ENCODE results near the gene ESYT2.
A peak's percentile ranks its signal among the peaks of the same experiment; 100 is the strongest.
"Not testable (repeated sequence)": the region's sequence is repeated elsewhere in the genome, so short reads cannot be mapped to it uniquely, and the experiment has no call there.

Gene ESYT2

DNA sequence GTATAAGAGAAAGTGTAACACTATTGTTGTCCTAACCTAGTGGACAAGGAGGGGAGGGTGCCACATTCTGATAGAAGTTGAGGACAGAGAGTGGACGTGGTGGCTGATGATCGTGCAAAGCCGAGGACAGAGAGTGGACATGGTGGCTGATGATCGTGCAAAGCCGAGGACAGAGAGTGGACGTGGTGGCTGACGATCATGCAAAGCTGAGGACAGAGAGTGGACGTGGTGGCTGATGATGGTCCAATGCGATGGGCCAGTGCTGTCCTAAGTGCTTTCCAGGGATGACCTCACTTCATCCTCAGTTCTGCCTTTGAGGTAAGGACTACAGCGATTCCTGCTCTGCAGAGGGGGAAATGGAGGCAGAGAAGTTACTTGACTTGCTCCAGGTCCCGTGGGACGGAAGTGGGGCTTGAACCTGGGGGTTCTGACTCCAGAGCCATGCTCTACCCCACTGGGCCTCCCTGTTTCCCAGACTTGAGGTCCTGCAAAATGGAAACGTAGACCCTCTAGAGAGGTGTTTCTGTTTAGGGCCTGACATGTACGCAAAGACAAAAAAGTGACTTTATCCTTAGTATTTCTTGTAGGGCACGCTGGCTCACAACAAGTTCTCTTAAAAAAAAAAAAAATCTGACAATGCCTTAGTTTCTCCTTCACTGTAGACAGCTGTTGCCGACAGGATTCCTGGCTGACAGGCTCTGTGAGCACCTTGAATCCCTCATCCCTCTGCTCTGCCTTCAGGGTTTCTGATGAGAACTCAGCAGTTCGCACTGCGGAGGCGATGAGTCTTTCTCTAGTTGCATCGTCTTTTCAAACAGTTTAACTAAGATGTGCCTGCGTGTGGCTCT, 104.4 kb downstream of the ESYT2 start:
- no peak for DNase-seq (ENCODE audit: low read depth)

DNA sequence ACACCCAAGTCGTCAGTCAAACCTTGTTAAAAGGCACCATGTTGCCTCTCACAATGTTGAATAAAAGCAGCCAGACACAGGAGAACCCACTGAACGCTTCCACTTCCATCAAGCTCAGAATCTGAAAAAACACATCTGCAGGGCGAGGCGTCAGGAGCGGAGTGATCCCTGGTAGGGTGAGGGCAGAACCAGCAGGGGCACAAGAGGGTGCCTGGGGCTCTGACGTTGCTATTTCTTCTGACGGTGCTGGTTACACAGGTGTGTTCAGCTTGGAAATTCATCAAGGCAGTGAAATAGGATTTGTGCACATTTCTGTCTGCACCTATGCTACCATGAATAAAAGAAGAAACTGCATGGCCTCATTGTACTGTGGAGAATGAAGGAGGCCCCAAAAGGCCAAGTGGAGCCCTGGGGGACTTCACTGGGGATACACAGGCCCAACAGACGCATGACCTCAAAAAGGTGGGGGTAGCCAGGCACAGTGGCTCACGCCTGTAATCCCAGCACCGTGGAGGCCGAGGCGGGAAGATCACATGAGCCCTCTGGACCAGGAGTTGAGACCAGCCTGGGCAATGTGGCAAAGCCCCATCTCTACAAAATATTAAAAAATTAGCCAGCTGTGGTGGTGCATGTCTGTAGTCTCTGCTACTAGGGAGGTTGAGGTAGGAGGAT, 105.5 kb downstream of the ESYT2 start:
- DNase-seq (ENCODE audit: low read depth), result no peak

GRCh38 chr7:158723266-158723665, 106.0 kb downstream of the ESYT2 start:
- DNase-seq (ENCODE audit: low read depth), result no peak

- no peak for DNase-seq (ENCODE audit: low read depth)
Measured at GRCh38 chr7:158722574-158723237, 106.6 kb downstream of the ESYT2 start.

GRCh38 chr7:158720112-158720511, 109.2 kb downstream of the ESYT2 start:
- DNase-seq (ENCODE audit: low read depth), result no peak

GRCh38 chr7:158716802-158717201, 112.5 kb downstream of the ESYT2 start:
- no peak for DNase-seq (ENCODE audit: low read depth)

DNA sequence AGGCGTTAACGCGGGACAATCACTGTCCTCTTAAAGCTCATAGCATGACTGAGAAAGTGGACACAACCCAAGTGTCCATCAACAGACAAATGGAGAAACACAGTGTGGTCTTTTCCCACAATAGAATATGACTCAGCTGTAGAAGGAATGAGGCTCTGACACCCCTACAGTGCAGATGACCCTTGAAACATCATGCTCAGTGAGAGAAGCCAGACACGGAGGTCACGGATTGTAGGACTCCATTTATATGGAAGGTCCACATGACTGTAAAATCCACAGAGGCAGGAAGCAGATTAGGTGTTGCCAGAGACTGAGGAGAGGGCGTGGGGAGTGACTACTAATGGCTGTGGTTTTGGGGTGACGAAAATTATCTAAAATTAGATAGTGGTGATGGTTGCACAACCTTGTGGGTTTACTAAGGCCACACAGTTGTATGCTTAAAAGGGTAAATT, 118.6 kb downstream of the ESYT2 start:
- DNase-seq (ENCODE audit: low read depth), result peak; percentile 74

GRCh38 chr7:158707610-158708009, 121.7 kb downstream of the ESYT2 start:
- DNase-seq (ENCODE audit: low read depth), result no peak

GRCh38 chr7:158706710-158707590, 122.4 kb downstream of the ESYT2 start:
- no peak for DNase-seq (ENCODE audit: low read depth)

DNA sequence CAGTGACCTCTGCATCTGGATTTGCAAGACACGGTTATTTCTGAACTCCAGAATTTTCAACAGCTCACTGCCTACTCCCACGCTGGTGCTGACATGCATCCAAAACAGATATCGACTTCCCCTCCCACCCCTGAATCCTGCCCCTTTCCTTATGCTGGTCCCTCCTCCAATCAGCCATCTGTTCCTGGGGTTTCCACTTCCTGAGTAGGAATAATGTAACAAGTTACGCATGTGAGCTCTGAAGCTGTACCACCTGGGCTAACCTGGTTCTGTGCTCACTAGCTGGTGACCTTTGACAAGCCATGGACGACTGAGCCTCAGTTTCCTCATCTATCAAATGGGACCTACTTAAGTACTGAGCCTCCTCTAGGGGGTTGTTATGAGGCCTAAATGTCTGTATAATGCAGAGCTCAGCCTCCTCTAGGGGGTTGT, 123.0 kb downstream of the ESYT2 start:
- no peak for DNase-seq (ENCODE audit: low read depth)

DNA sequence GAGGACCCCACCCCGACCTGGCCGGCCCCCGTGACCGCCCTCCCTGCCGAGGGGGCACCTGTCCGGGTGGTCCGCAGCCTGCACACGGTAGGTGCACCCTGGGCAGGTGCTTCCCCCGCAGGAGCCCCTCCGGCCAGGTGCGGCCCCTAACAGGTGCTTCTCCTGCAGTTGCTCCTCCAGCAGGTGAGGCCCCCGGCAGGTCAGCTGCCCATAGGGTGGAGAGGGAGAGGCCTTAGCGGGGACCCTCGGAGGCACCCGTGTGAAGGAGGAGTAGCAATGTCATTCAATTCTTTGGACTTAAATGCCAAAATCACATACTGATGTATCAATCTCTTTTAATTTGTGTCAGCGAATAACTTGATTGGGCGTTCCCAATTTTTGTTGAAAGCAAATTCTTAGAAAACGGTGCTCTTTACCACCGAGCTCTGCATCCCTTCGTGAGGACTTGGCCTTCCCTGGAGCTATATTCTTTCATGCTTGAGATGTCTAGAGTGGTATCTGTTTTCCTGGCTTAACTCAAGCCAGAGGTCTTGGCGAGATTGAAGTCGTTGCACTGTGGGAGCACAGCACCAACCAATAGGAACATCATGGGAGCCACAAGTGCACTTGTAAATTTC, 124.0 kb downstream of the ESYT2 start:
- no peak for DNase-seq (ENCODE audit: low read depth)

GRCh38 chr7:158704524-158705233, 124.6 kb downstream of the ESYT2 start, which contains the start of gene NCAPG2:
TSS of gene NCAPG2 (minus strand) at chr7:158704804. CDS start at chr7:158701899, 2,905 bp downstream.
- DNase-seq (ENCODE audit: low read depth), result peak; percentile 97

- not testable (repeated sequence) for DNase-seq (ENCODE audit: low read depth)
Measured at GRCh38 chr7:158703679-158704523, 125.4 kb downstream of the ESYT2 start.

DNA sequence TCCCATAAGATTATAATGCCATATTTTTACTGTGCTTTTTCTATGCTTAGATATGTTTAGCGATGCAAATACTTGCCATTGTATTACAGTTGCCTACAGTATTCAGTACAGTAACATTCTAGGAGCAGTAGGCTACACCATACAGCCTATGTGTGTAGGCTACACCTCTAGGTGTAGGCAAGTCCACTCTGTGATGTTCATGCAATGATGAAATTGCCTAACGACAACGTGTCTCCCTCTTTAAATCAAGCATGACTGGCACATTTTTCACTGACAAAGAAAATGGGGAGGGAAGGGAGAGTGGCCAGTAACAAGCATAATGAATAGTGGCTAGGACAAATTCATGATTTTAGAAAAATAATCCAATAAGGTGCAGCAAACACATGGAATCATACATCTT, 126.4 kb downstream of the ESYT2 start:
- DNase-seq (ENCODE audit: low read depth), result no peak

DNA sequence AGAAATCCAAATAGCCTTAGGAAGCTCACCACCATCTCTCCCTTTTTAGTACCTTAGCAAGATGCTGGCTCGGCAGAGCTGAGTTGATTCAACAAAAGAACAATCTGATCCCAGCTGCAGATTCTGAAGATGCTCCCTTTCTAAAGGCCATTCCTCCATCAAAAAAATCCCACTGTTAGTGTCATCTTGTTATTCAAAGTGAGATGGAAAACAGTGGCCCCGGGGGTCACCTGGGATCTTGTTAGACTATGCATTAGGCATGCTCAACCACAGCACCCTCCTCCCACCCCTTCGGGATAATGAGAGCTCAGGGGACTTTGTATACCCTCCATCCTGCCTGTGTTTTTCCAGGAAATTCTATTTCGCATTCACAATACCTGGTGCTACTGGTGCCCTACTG, 127.1 kb downstream of the ESYT2 start:
- no peak for DNase-seq (ENCODE audit: low read depth)

DNA sequence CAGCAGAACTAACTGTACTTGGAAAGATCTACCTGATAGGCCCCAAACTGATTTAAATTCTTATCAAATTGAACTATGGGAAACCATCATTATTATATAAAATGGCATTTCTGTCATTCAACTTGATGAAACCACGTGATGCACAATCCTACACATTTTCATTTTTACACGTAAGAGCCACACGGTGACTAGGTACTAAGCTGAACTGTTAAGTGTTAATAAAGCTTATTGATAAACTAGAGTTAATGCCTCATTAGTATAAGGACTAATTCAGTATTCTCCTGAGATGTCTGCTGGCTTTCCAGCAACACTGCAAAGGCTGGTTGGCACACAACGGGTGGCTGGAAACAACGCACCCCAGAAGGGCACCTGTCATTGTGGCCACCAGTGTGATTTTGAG, 129.3 kb downstream of the ESYT2 start:
- DNase-seq (ENCODE audit: low read depth), result no peak

DNA sequence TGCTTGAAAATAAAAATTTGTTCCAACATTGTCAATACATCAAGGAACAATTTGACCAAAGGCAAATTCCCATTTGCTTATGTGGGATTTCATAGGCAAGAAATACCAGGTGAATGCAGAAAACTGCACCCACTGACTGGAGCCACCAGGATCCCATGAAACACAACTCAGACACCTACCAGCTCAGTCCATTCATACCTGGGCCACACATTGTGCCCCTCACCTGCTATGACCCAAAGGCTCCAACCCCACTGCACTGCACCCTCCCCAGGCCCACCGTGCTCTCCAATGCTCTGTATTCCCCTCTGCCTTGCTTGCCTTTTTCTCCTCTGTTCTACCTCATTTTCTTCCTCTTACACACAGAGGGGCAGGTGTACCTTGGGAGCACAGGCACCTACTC, 130.0 kb downstream of the ESYT2 start:
- no peak for DNase-seq (ENCODE audit: low read depth)

DNA sequence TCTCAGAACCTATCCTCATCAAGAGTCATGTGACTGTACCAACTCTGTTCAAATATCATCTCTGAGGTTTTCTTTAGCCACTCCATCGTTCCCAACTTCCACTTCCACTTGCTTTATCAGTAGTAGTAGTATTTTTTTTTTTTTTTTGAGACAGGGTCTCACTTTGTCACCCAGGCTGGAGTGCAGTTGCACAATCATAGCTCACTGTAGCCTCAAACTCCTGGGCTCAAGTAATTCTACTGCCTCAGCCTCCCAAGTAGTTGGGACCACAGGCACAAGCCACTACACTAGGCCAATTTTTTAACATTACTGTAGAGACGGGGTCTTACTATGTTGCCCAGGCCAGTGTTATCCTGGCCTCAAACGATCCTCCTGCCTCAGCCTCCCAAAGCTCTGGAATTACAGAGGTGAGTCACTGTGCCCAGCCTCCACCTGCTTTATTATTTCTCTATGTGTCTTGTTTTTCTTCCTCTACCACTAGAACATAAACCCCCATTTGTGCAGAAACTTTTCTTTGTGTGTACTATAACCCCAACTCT, 130.6 kb downstream of the ESYT2 start:
- DNase-seq (ENCODE audit: low read depth), result no peak

- not testable (repeated sequence) for DNase-seq (ENCODE audit: low read depth)
Measured at GRCh38 chr7:158697597-158697996, 131.7 kb downstream of the ESYT2 start.

Measured in stromal cell of bone marrow (primary cell).